GM21528 (cell line): ENCODE data around the gene SUN2.
"Not testable (repeated sequence)": the region's sequence is repeated elsewhere in the genome, so short reads cannot be mapped to it uniquely, and the experiment has no call there.

Experiments
- ATAC-seq: cut with Tn5 transposase; IDR thresholded peaks from one replicate; pipeline ENCODE4 v1.9.1; 2021; ENCODE audit warnings: mild to moderate bottlenecking, moderate library complexity; ENCODE audit not compliant: unreplicated experiment, low FRiP score

SUN2 gene, protein sequence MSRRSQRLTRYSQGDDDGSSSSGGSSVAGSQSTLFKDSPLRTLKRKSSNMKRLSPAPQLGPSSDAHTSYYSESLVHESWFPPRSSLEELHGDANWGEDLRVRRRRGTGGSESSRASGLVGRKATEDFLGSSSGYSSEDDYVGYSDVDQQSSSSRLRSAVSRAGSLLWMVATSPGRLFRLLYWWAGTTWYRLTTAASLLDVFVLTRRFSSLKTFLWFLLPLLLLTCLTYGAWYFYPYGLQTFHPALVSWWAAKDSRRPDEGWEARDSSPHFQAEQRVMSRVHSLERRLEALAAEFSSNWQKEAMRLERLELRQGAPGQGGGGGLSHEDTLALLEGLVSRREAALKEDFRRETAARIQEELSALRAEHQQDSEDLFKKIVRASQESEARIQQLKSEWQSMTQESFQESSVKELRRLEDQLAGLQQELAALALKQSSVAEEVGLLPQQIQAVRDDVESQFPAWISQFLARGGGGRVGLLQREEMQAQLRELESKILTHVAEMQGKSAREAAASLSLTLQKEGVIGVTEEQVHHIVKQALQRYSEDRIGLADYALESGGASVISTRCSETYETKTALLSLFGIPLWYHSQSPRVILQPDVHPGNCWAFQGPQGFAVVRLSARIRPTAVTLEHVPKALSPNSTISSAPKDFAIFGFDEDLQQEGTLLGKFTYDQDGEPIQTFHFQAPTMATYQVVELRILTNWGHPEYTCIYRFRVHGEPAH

DNA sequence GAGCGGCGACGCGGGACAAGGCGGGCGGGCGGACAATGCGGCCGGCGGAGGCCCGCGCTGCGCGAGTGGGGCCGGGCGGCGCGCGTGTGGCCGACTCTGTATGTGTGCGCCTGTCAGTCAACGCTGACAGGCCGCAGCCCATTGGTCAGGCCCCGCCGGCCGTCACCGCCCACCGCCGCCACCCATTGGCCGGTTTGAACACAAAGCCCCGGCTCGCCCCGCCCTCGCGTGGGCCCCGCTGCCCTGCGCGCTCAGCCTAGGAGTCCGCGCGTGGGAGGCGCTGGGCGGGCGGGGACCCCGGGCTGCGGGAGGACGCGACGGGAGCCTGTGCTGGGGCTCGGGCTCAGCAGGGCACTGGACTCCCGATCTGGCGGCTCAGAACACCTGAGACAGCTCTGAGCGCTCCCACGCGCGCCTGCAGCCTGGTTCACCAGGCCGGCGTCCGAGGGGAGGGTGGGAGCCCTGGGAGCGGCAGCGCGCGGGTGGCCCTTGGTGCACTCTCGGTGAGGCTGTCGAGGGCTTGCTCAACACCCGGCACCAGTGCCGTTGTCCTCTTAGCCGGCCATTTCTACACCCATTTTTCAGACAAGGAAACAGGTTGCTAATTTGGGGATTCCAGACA is at the start of gene SUN2:
TSS of gene SUN2 (minus strand) at position 88 of the 622 bp plus-strand sequence. CDS start 3,370 bp downstream, outside the sequence.
- ATAC-seq, result peak; percentile 52

DNA sequence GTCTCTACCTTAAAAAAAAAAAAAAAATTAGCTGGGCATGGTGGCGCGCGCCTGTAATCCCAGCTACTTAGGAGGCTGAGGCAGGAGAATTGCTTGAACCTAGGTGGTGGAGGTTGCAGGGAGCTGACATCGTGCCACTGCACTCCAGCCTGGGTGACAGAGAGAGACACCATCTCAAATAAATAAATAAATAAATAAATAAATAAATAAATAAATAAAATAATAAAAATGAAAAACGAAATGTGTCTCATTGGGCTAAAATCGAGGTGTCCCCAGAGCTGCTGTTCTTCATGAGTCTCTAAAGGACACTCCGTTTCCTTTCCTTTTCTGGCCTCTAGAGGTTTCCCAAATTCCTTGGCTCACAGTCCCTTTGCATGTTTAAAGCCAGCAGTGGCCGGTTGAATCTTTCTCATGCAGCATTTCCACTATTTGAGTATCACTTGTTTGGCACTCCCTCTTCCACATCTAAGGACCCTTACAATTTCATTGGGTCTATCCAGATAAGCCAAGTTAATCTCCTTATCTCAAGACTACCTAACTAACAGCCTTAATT is 49.3 kb upstream of the SUN2 start:
- not testable (repeated sequence) for ATAC-seq

DNA sequence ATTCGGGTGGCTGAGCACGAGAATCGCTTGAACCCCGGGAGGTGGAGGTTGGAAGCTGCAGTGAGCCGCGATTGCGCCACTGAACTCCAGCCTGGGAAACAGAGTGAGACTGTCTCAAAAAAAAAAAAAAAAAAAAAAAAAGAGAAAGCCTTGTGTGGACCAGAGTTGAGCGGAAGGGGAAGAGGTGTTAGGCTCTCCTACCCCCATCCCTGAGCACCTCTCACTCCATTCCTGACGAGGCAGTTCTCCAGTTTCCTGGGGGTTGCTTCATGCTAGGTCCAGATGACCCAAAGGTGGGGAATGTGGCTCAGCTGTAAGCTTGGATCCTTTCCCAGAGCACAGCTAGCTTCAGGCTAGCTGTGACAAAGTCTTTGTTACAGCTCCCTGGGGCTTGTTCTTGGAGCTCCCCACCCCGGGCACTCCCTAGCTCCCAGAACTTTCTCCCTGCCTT is 46.9 kb upstream of the SUN2 start:
- no peak for ATAC-seq

DNA sequence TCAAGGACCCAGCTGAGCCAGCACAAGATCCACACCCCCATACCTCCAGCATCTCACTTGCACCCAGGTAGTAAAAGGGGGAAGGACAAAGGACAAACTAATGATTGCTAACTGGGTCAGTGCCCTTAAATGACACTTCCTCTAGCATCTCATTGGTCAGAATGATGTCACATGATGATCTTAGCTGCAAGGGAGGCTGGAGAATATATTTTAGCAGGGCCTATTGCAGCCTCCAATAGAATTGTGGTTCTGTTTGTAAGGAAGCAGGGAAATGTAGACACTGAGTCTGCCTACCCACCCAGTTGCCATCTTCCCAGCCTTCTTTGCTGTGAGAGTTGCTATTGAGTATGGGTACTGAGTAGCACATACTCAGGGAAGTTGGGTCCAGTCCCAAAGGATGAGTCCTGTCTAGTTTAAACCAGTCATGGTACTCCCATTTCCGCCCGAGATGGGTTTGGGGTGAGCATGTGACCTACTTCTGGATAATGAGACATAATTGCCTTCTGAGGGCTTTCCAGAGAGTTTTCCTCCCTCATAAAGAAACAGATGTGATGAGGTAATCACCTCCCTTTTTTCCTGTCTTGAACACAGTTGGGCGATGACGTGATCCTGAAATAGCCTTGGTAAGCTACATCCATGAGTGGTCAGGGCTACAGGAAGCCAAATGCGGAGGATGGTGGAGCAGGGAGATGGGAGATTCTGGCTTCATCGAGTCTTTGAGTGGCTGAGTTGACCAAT is 43.6 kb upstream of the SUN2 start:
- ATAC-seq, result no peak

DNA sequence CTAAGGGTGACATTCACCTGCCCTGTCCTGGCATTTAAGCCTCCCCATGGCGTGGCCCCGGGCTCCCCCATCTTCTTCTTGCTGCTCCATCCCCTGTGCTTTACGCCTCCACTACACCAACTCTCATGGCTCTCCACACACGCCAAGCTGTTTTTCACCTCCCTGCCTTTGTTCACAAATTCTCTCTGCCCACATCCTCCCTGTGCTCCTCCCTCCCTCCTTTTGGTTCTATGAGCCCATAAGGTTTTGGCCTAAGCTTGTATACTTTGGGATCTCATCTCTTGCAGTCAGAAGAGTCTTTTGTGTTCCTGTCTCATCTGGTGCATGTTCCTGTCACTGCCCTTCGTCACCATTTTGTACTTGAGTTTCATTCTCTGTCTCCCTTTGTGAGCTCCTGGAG is 42.7 kb upstream of the SUN2 start:
- ATAC-seq, result no peak

DNA sequence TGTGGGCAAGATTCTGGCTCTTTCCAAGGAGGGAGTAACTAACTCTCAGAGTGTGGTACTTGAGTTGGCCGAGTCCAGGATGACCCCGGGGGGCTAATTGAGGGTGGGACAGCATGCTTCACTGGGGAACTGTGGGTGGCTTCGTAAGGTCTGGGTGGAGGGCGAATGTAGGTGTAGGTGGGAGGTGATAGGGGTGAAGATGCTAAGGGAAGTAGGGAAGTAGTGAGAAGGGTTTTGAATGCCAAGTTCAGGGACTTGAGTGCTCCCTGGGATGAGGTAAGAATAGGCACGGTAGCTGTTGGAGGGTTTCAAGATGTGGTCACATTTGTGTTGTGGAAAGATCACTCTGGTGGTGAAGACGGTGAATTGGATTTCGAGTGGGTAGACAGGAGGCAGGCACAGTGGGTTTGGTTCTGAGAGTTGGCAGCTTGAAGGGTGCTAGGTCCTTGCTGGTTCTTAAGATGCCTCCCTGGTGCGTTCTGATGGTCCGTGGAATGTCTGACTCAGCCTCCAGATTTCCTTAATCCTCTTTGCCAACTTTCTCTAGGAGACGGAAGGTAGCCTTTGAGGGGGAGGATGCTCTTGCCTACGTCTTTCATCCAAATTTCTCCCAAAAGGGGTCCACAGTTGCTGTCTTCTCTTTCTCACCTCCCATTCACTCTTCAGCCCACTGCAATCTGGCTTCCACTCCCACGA is 40.6 kb upstream of the SUN2 start:
- ATAC-seq, result no peak

DNA sequence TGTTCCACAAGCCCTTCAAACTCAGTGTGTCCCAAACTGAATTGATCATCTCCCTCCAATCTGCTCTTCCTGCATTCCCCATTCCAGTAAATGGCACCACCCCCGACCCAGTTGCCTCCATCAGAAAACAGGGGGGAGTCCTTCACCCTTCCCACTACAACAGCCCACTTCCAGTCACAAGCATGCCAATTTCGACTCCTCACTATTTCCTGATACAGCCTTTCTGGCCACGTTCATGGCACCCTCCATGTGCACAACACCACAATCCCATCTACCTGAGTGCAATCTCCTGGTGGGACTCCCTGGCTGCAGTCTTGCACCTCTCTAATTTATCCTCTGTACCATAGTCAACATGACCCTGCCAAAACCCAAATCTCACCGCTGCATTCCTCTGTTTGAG is 39.8 kb upstream of the SUN2 start:
- no peak for ATAC-seq

DNA sequence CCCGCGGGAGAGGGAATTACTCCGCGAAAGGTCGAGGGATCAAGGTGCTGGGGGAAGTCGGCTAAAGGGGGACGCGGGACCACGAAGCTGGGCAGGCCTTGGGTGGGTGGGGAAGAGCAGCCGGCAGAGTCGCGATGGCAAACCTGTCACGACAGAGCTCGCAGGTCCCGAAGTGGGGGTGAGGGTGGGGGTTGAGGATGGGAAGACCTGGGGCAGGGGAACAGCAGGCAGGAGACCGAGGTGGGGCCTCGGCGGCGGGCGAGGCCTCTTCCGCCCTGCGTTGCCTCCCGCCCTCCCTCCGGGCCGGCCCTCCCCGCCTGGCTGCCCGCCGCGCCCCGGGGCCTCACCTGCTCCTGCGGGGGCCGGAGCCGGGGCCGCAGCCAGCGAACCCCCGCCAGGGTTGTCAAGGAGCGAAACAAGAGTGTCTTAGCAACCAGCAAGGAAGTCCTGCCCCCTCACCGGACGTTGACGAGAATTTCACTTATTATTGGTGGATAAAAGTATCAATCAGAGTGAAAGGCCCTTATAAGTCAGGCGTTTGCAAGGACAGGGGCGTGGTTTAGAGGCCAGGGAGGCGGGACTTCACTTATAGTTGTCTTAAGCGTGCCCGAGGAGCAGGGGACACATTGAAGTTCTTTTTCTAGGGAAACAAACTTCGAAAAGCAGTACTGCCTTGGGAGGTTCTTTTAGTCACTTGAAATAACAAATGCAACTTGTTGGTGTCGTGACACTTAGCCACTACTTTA is 38.1 kb upstream of the SUN2 start, which contains the start of gene DNAL4:
TSS of gene DNAL4 (minus strand) at position 423 of the 746 bp plus-strand sequence. CDS start 11,412 bp downstream, outside the sequence.
- ATAC-seq, result peak; percentile 89

DNA sequence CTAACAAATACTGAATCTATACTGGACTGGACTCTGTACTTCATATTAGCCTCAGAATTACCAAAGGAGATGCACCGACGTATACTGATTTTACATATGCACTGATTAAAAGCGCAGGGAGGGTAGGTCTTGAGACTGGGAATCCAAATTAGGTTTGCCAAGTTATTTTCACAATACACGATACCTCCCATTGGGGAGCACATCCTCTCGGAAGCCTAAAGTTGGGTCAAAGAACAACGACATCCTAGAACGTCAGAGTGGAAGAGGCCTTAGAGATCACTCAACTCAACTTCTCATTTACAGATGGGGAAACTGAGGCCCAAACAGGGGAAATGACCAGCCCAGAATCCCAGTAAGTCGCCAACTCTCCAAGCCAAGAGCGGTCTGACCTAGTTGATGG is 37.5 kb upstream of the SUN2 start:
- ATAC-seq, result no peak

DNA sequence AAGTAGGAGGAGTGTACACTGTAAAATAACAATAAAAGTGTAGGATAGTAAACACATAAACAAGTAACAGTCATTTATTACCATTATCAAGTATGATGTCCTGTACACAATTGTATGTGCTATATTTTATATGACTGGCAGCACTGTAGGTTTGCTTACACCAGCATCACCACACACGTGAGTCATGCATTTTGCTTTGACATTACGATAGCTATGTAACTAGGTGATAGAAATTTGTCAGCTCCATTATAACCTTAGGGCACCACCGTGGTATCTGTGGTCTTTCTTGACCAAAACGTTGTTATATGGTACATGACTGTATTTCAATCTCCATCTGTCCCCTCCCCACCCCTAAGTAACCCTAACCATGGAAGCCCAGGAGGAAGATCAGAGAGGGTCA is 37.0 kb upstream of the SUN2 start:
- no peak for ATAC-seq

DNA sequence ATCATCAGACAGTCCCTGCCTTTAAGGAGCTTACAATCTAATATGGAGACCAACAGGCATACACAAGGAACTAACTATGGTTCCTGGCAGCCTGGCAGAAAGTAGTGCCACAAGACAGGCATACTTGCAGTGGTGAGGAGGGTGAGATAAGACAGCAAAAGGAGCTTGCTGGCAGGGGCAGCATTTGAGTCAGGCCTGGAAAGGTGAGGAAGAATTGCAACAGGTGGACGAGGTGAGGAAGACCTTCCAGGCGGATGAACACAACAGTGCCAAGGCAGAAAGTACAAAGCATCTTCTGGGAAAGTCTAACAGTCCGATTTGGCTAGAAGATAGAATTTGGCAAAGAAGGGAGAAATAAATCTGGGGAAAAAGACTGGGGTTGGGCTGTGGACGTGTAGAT is 33.8 kb upstream of the SUN2 start:
- no peak for ATAC-seq

DNA sequence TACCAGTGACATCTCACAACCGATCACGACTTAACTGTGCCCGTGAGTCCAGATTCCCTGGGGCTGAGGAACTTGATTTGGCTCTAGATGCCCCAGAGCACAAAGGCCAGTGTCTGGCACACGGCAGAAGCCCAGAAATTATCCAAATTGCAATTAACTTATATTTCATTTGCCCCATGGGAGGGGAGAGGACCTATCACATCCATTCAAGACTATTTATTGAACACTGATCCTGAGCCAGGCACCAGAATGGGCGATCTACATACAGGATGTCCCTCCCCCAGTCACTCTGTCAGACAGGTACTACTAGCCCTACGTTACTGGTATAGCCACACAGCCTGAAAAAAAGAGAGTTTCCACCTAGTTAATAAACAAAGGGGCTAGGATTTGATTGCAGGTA is 33.0 kb upstream of the SUN2 start:
- no peak for ATAC-seq

DNA sequence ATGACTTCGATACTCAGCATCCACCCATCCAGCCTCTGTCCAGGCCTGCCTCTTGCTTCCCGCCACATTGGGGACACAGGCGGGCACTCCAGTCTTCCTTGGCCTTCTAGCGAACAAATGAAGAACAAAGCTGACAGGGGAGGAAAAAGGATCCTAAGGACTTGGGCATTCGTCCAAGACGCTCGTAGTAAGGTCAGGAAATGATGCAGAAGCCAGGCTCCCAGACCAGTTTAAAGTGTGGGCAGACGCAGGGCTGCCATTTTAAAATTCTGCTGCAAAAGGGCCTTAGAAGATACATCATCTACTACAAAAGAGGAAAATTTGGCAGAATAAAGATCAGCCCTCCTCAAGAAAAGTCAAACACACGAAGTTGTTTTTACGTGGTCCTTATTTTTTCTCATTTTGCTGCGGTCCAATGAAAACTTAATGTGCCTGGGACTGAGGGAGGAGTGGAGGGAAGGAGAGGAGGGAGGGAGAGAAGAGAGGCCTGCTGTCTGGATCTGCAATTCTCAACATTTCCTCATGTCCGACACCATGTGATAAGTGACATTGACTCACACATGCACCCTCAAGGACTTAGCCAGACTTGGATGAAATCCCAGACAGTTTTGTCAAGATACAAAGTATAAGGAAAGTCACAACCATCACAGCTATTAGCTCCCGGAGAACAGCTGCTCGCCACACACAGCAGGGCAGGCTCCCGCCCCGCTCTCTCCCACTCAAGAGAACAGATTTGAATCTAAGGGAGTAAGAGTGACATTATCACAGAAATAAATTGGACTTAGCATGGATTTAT is 32.4 kb upstream of the SUN2 start:
- ATAC-seq, result no peak

DNA sequence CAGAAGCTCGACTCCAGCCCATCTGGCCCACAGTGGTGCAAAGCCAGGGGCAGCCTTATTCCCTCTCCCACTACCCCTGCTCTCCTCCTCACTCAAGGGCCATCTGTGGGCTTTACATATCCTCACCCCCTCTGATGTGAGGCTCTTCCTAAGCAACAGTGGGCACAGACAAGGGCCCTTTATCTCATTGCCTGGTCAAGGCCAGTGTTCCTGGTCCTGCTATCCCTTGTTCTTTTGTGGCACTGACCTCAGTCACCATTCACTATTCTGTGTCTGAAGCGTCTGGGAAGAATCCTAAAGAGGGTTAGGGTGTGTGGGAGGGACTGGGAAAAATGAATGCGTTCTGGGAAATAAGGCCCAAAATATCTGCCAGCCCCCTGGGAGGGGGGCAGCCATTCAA is 30.8 kb upstream of the SUN2 start:
- no peak for ATAC-seq

DNA sequence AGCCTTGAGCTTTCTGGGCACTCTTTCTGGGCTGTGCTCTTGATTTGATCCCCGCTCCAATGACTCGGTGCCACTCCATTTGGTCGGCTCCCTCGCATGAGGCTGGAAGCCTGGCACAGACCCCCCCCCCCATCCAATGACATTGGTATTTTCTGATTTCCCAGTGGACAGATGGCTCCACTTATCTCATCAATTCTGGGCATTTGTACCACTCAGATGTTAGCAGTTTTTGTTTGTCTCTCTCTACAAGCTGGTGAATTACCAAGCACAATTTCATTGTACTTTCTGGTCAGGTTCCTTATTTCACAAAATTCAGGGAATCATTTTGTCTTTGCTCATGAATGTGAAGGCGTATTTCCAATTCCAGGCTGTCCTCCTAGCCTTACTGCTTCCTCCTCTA is 29.1 kb upstream of the SUN2 start:
- ATAC-seq, result no peak

DNA sequence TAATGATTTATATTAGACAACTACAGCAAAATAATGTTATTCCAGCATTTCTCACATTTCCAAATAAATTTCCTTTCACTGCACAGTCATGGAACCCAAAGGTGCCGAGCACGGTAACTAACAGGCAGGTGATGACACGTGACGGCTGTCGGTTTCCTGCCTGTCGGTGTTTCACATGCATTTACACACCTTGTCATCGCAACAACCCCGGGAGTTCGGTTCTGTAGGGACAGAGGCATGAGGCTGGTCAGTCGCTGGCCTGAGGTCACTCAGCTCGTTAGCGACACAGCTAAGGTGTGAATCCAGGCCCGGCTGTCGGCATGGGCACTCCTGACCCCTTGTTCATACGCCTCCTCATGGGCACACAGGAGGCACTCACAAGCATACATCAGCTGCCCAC is 28.2 kb upstream of the SUN2 start:
- no peak for ATAC-seq

DNA sequence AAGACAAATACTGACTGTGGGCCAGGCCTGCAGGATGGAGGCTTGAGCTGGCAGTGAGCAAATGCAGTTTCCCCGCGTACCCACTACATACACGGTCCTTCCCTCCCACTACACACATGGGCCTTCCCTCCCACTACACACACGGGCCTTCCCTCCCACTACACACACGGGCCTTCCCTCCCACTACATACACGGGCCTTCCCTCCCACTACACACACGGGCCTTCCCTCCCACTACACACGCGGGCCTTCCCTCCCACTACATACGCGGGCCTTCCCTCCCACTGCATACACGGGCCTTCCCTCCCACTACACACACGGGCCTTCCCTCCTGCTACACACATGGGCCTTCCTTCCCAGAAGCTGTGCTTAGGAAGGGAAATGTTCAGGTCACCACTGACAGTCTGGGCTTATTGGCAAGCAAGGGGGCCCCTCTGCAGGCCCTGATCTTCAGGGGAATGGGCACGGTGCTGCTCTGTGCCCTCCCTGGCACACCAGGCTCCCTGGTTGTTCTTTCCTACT is 27.4 kb upstream of the SUN2 start:
- ATAC-seq, result no peak
